ENCODE results near the gene RAB7A. TPM values are rescaled to one million over a fixed set of nuclear protein-coding genes. Genes with fewer than 3 reads are reported as not detected.

RAB7A gene
- total and polyA plus RNA-seq, 10 of the 15 experiments (the other 5 are each of a cell fraction or from before 2014, with no cell fraction given): 40.3 to 212 (median 160) TPM

- in situ Hi-C loops (cut with MboI): no loop called here
- no TSS peak for BruUV-seq (replicated peaks)
- Histone ChIP-seq H2AFZ (ENCODE audit: control insufficient read depth, low read depth, low read length) (no peak overlapping the region), H3K9me3 (replicated peaks; ENCODE audit: control insufficient read depth, insufficient read depth, low read length) (no peaks in the 10 kb centered on the region), H3K27ac (ENCODE audit: control insufficient read depth, insufficient read depth) (no peak overlapping the region), H3K4me1 (ENCODE audit: control insufficient read depth, insufficient read depth, low read length) (peaks cover 6% of the 10 kb centered on the region; the same call in 1 of the 2 replicates), H3K9ac (ENCODE audit: control insufficient read depth, insufficient read depth, low read length) (no peak overlapping the region), H3K36me3 (ENCODE audit: control insufficient read depth in 2 of 2, insufficient read depth in 2 of 2, low read length in 1 of 2) (peaks cover 2% of the 10 kb centered on the region in 2 experiments; a peak in 3 of 4 replicates), H3K79me2 (ENCODE audit: control insufficient read depth, insufficient read depth, low read length) (peaks cover 44% of the 10 kb centered on the region), H3K27me3 (replicated peaks in 1 of 2; ENCODE audit: control insufficient read depth in 2 of 2, insufficient read depth in 2 of 2, low read length in 1 of 2) (no peaks in the 10 kb centered on the region), H3K4me2 (ENCODE audit: control insufficient read depth, insufficient read depth) (no peak overlapping the region), H3K4me3 (no peak overlapping the region), H4K20me1 (ENCODE audit: control insufficient read depth, insufficient read depth) (no peaks in the 10 kb centered on the region)
- intact Hi-C loops (cut with micrococcal nuclease; ENCODE audit: unreplicated experiment): no loop called here
- no peak for FAIRE-seq
- WGBS (ENCODE audit: insufficient coverage, insufficient replicate concordance, low lambda C conversion rate, missing lambda C conversion rate): 95% methylated on average over 3 of the region's 3 CpGs
- no peak for TF ChIP-seq DPF2 (IDR thresholded peaks at IDR 0.05)
- no peak for TF ChIP-seq IRF5 (IDR thresholded peaks at IDR 0.05; ENCODE audit: borderline replicate concordance)
- no peak for TF ChIP-seq JUND (IDR thresholded peaks at IDR 0.05; ENCODE audit: low read depth, low read length)
- TF ChIP-seq ATF7 (IDR thresholded peaks at IDR 0.05; ENCODE audit: low read depth): no peak
- no peak for TF ChIP-seq CBX3 (IDR thresholded peaks at IDR 0.05; ENCODE audit: borderline replicate concordance, low read depth)
- TF ChIP-seq STAT1 (conservative IDR thresholded peaks at IDR 0.05): no peak
- TF ChIP-seq, protein P1, sequence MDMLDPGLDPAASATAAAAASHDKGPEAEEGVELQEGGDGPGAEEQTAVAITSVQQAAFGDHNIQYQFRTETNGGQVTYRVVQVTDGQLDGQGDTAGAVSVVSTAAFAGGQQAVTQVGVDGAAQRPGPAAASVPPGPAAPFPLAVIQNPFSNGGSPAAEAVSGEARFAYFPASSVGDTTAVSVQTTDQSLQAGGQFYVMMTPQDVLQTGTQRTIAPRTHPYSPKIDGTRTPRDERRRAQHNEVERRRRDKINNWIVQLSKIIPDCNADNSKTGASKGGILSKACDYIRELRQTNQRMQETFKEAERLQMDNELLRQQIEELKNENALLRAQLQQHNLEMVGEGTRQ (IDR thresholded peaks at IDR 0.05; ENCODE audit: borderline replicate concordance, low read depth, low read length): no peak
- TF ChIP-seq SRF (IDR thresholded peaks at IDR 0.05; ENCODE audit: low read depth in 2 of 2, low read length in 2 of 2): no peak
- no peak for TF ChIP-seq POLR2AphosphoS2 (IDR thresholded peaks at IDR 0.05; ENCODE audit: low read depth, low read length)
- no peak for TF ChIP-seq HCFC1 (IDR thresholded peaks at IDR 0.05; ENCODE audit: low read length)
- no peak for TF ChIP-seq ZNF24 (IDR thresholded peaks at IDR 0.05)
- no peak for TF ChIP-seq MTA3 (IDR thresholded peaks at IDR 0.05; ENCODE audit: borderline replicate concordance, low read length)
- TF ChIP-seq, protein P2, sequence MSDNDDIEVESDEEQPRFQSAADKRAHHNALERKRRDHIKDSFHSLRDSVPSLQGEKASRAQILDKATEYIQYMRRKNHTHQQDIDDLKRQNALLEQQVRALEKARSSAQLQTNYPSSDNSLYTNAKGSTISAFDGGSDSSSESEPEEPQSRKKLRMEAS (IDR thresholded peaks at IDR 0.05; ENCODE audit: low read depth, low read length): no peak
- no peak for TF ChIP-seq ETV6 (conservative IDR thresholded peaks at IDR 0.05 in 1 of 2, IDR thresholded peaks at IDR 0.05 in 1 of 2; ENCODE audit: borderline replicate concordance in 1 of 2, low read depth in 1 of 2)
- TF ChIP-seq RBBP5 (conservative IDR thresholded peaks at IDR 0.05): no peak
- TF ChIP-seq, protein P3, sequence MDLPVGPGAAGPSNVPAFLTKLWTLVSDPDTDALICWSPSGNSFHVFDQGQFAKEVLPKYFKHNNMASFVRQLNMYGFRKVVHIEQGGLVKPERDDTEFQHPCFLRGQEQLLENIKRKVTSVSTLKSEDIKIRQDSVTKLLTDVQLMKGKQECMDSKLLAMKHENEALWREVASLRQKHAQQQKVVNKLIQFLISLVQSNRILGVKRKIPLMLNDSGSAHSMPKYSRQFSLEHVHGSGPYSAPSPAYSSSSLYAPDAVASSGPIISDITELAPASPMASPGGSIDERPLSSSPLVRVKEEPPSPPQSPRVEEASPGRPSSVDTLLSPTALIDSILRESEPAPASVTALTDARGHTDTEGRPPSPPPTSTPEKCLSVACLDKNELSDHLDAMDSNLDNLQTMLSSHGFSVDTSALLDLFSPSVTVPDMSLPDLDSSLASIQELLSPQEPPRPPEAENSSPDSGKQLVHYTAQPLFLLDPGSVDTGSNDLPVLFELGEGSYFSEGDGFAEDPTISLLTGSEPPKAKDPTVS (IDR thresholded peaks at IDR 0.05; ENCODE audit: low read depth, low read length): no peak
- no peak for TF ChIP-seq HDAC2 (IDR thresholded peaks at IDR 0.05)
- TF ChIP-seq SMAD1 (IDR thresholded peaks at IDR 0.05; ENCODE audit: low read depth, partially characterized antibody): no peak
- POLR2A ChIA-PET: no interaction called here
- DNase-seq (ENCODE audit: low read depth, low spot score): no peak
- SMC1A ChIA-PET (ENCODE audit: uncharacterized antibody, unreplicated experiment): interaction anchor here (0.8 to 1.4 kb wide), 5 partner anchors 10 to 78 kb away, joined by 3 read pairs; no protein-coding TSS in a partner anchor
- CTCF ChIA-PET: interaction anchor here (0.7 to 1.5 kb wide), 4 partner anchors 27 to 39 kb away, joined by 3 to 5 read pairs (median 3); no protein-coding TSS in a partner anchor
- ATAC-seq: no peak
- RAD21 ChIA-PET (ENCODE audit: unreplicated experiment): no interaction called here
Measured at GRCh38 chr3:128760881-128761280, 34.9 kb downstream of the RAB7A start.

Measured in GM12878 (cell line).